Upper lobe of right lung (tissue), 1 donor: ENCODE results near the gene SHOC2. TPM values are rescaled to one million over a fixed set of nuclear protein-coding genes. Genes with fewer than 3 reads are reported as not detected.

Experiments used
- ATAC-seq: fragments of 200-7000 bp; cut with Tn5 transposase; one replicate; pipeline ENCODE4 v1.9.1; 2020; ENCODE audit warnings: mild to moderate bottlenecking, moderate library complexity
- DNase-seq: peaks from one replicate; pipeline ENCODE4 v3.0.0-alpha.2; 2020
- H3K27ac ChIP-seq: fragments of 200-600 bp; one replicate; pipeline ENCODE4 v1.8.0; 2022
- H3K27me3 ChIP-seq: fragments of 200-600 bp; one replicate; pipeline ENCODE4 v1.8.0; 2022; ENCODE audit warnings: mild to moderate bottlenecking
- H3K36me3 ChIP-seq: fragments of 200-600 bp; one replicate; pipeline ENCODE4 v1.8.0; 2022
- H3K4me1 ChIP-seq: fragments of 200-600 bp; one replicate; pipeline ENCODE4 v1.8.0; 2022
- H3K4me3 ChIP-seq: fragments of 200-600 bp; one replicate; pipeline ENCODE4 v1.8.0; 2022; ENCODE audit warnings: mild to moderate bottlenecking
- H3K9me3 ChIP-seq: fragments of 200-600 bp; one replicate; pipeline ENCODE4 v1.8.0; 2022
- intact Hi-C: fragments of 100-400 bp; cut with DNase I; formaldehyde crosslinking; loops from one replicate; pipeline ENCODE4 v1.11.0; 2022
- total RNA-seq: library from RNA; stranded (reverse); fragmentation: NEBNext Ultra II Directional; extraction: Animal tissue kit (Norgen Biotek cat#: 25700); gene quantifications from one replicate; pipeline ENCODE4 v1.2.1, GENCODE V29; 2021
- TF ChIP-seq, protein P1 (sequence below): fragments of 200-600 bp; IDR thresholded peaks from one replicate; pipeline ENCODE4 v1.8.0; 2022; ENCODE audit warnings: antibody characterized with exemption
- donor health status: DM: no; HTN: yes; CAD: no; lungs with severe emphysema.

The SHOC2 gene
- total RNA-seq, 1 donor from 2014 or later, result 58.4 TPM

- ATAC-seq (no peak), DNase-seq (peak; percentile 75)
- intact Hi-C loops, result no loop called here
- Histone ChIP-seq H3K27ac (peak overlapping the region; percentile 87), H3K27me3 (no peaks in the 10 kb centered on the region), H3K36me3 (no peaks in the 10 kb centered on the region), H3K9me3 (no peaks in the 10 kb centered on the region), H3K4me1 (peaks cover 28% of the 10 kb centered on the region), H3K4me3 (peak overlapping the region; percentile 72)
- TF ChIP-seq, protein P1, sequence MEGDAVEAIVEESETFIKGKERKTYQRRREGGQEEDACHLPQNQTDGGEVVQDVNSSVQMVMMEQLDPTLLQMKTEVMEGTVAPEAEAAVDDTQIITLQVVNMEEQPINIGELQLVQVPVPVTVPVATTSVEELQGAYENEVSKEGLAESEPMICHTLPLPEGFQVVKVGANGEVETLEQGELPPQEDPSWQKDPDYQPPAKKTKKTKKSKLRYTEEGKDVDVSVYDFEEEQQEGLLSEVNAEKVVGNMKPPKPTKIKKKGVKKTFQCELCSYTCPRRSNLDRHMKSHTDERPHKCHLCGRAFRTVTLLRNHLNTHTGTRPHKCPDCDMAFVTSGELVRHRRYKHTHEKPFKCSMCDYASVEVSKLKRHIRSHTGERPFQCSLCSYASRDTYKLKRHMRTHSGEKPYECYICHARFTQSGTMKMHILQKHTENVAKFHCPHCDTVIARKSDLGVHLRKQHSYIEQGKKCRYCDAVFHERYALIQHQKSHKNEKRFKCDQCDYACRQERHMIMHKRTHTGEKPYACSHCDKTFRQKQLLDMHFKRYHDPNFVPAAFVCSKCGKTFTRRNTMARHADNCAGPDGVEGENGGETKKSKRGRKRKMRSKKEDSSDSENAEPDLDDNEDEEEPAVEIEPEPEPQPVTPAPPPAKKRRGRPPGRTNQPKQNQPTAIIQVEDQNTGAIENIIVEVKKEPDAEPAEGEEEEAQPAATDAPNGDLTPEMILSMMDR, result no peak
These were observed 822 bp downstream of the SHOC2 start for GRCh38 chr10:110919971-110920881.

- no peaks in the 10 kb centered on the region for H3K36me3 ChIP-seq
- no peak for ATAC-seq
- H3K4me3 ChIP-seq, result no peak overlapping the region
- no peak for DNase-seq
- intact Hi-C loops, result no loop called here
- H3K4me1 ChIP-seq, result peaks cover 24% of the 10 kb centered on the region
- H3K27me3 ChIP-seq, result no peaks in the 10 kb centered on the region
- no peak overlapping the region for H3K27ac ChIP-seq
- TF ChIP-seq, protein P1, result no peak
- no peaks in the 10 kb centered on the region for H3K9me3 ChIP-seq
These were observed 4.6 kb downstream of the SHOC2 start for GRCh38 chr10:110923856-110924493.

DNA sequence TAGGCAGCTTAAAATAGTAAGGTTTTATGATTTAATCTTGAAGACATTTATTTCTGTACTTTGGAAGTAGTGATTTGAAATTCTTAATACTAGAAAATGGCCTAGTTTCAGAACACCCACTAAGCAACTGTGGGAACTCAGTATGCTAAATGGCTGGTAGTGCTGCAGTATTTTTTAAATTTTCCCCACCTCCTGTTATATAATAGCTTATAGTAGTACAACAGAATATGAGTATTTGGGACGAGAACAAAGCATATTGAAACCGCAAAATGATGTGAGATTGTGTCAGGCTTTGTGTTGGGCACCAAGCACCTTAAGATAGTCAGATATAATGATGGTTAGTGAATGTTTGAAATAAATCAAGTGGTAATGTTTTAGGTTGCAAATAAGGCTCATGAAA, 8.1 kb downstream of the SHOC2 start:
- intact Hi-C loops, result no loop called here
- TF ChIP-seq, protein P1, result no peak
- DNase-seq (no peak), ATAC-seq (no peak)
- Histone ChIP-seq H3K27me3 (no peaks in the 10 kb centered on the region), H3K4me1 (peaks cover 32% of the 10 kb centered on the region), H3K27ac (no peak overlapping the region), H3K36me3 (no peaks in the 10 kb centered on the region), H3K9me3 (no peaks in the 10 kb centered on the region), H3K4me3 (no peak overlapping the region)

- no peaks in the 10 kb centered on the region for H3K36me3 ChIP-seq
- H3K27ac ChIP-seq, result no peak overlapping the region
- TF ChIP-seq, protein P1, result no peak
- DNase-seq, result no peak
- peaks cover 23% of the 10 kb centered on the region for H3K4me1 ChIP-seq
- intact Hi-C loops, result no loop called here
- ATAC-seq, result no peak
- H3K27me3 ChIP-seq, result no peaks in the 10 kb centered on the region
- H3K9me3 ChIP-seq, result no peaks in the 10 kb centered on the region
- H3K4me3 ChIP-seq, result no peak overlapping the region
These were observed 12.5 kb downstream of the SHOC2 start for GRCh38 chr10:110931769-110932381.

DNA sequence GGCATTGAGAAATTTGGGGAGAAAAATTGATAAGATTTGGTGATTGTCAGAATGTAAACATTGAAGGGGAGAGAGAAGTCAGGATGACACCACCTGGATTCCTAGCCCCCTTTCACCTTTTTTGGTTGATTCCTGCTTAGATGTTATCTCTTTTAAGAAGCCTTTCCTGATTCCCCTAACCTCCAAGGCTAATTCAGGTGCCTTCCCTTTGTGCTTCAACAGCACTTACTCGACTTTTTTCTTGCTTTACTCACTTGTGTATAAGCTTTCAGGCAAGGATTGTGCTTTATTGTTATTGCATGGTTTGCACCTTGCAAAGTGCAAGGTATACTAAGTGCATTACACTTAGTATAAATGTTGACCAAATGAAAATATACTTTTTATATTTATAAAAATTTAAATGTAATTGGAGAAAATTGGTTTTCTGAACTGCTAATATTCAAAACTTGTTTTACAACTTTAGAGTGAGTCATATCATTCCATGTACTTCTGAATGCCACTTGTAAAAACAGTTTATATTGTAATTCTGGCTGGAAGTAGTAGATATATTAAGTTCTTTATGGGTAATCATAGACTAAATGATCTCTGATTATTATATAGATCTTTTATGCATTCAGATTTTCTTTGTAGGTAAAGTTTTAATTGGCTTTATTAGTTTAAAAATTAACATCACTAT, 13.2 kb downstream of the SHOC2 start:
- peaks cover 23% of the 10 kb centered on the region for H3K4me1 ChIP-seq
- TF ChIP-seq, protein P1, result no peak
- intact Hi-C loops, result no loop called here
- H3K27ac ChIP-seq, result no peak overlapping the region
- no peak overlapping the region for H3K4me3 ChIP-seq
- no peaks in the 10 kb centered on the region for H3K36me3 ChIP-seq
- DNase-seq (no peak), ATAC-seq (no peak)
- no peaks in the 10 kb centered on the region for H3K27me3 ChIP-seq
- H3K9me3 ChIP-seq, result no peaks in the 10 kb centered on the region
